ENCODE data around the gene ZFYVE28.

The ZFYVE28 gene

GRCh38 chr4:2270341-2271165 is 147.9 kb downstream of the ZFYVE28 start:
- TF ChIP-seq CTCF (IDR thresholded peaks at IDR 0.05; ENCODE audit: low read length, missing control alignments) = no peak
- no peak overlapping the region for H3K4me3 ChIP-seq (replicated peaks; ENCODE audit: low read depth, low read length)
- DNase-seq (ENCODE audit: low read depth) = no peak

GRCh38 chr4:2269618-2270163 is 148.8 kb downstream of the ZFYVE28 start:
- no peak for DNase-seq (ENCODE audit: low read depth)
- no peak for TF ChIP-seq CTCF (IDR thresholded peaks at IDR 0.05; ENCODE audit: low read length, missing control alignments)
- H3K4me3 ChIP-seq (replicated peaks; ENCODE audit: low read depth, low read length) = no peak overlapping the region

- no peak for DNase-seq (ENCODE audit: low read depth)
- no peak for TF ChIP-seq CTCF (IDR thresholded peaks at IDR 0.05; ENCODE audit: low read length, missing control alignments)
- no peak overlapping the region for H3K4me3 ChIP-seq (replicated peaks; ENCODE audit: low read depth, low read length)
Observed at GRCh38 chr4:2269206-2269531, 149.3 kb downstream of the ZFYVE28 start.

GRCh38 chr4:2268357-2269205 is 149.9 kb downstream of the ZFYVE28 start:
- TF ChIP-seq CTCF (IDR thresholded peaks at IDR 0.05; ENCODE audit: low read length, missing control alignments) = no peak
- no peak for DNase-seq (ENCODE audit: low read depth)
- no peak overlapping the region for H3K4me3 ChIP-seq (replicated peaks; ENCODE audit: low read depth, low read length)

GRCh38 chr4:2267841-2268240 is 150.6 kb downstream of the ZFYVE28 start:
- no peak for TF ChIP-seq CTCF (IDR thresholded peaks at IDR 0.05; ENCODE audit: low read length, missing control alignments)
- no peak overlapping the region for H3K4me3 ChIP-seq (replicated peaks; ENCODE audit: low read depth, low read length)
- no peak for DNase-seq (ENCODE audit: low read depth)

- TF ChIP-seq CTCF (IDR thresholded peaks at IDR 0.05; ENCODE audit: low read length, missing control alignments) = no peak
- DNase-seq (ENCODE audit: low read depth) = no peak
- H3K4me3 ChIP-seq (replicated peaks; ENCODE audit: low read depth, low read length) = no peak overlapping the region
Observed at GRCh38 chr4:2267320-2267811, 151.1 kb downstream of the ZFYVE28 start.
